NCI-H345 (cell line): Measurements from ENCODE around the gene EFCAB11.

Experiments used
- DNase-seq: peaks from one replicate; lab custom pipeline; 2025; lab: John Stamatoyannopoulos, UW

The EFCAB11 gene

GRCh38 chr14:89954070-89955021 is at the start of gene EFCAB11:
Gene EFCAB11 (minus strand): TSS chr14:89954730. CDS start chr14:89954660, 70 bp downstream.
- DNase-seq: peak; percentile 99

GRCh38 chr14:90003526-90004307 is 49.2 kb upstream of the EFCAB11 start:
- no peak for DNase-seq

GRCh38 chr14:90000935-90001334 is 46.4 kb upstream of the EFCAB11 start:
- no peak for DNase-seq

GRCh38 chr14:89996963-89997362 is 42.4 kb upstream of the EFCAB11 start:
- no peak for DNase-seq

GRCh38 chr14:89992273-89992672 is 37.7 kb upstream of the EFCAB11 start:
- DNase-seq: no peak

- no peak for DNase-seq
Observed at GRCh38 chr14:89990623-89991275, 36.2 kb upstream of the EFCAB11 start.

- no peak for DNase-seq
Observed at GRCh38 chr14:89990218-89990617, 35.7 kb upstream of the EFCAB11 start.

- no peak for DNase-seq
Observed at GRCh38 chr14:89988787-89989186, 34.3 kb upstream of the EFCAB11 start.

GRCh38 chr14:89987161-89987475 is 32.6 kb upstream of the EFCAB11 start:
- no peak for DNase-seq

GRCh38 chr14:89986462-89987160 is 32.1 kb upstream of the EFCAB11 start:
- no peak for DNase-seq

- DNase-seq: no peak
Observed at GRCh38 chr14:89983375-89983774, 28.8 kb upstream of the EFCAB11 start.

GRCh38 chr14:89978656-89979055 is 24.1 kb upstream of the EFCAB11 start:
- DNase-seq: no peak

- DNase-seq: no peak
Observed at GRCh38 chr14:89977668-89978067, 23.1 kb upstream of the EFCAB11 start.

- DNase-seq: peak; percentile 65
Observed at GRCh38 chr14:89973234-89973823, 18.8 kb upstream of the EFCAB11 start.

- DNase-seq: no peak
Observed at GRCh38 chr14:89965839-89966238, 11.3 kb upstream of the EFCAB11 start.

GRCh38 chr14:89963288-89963978 is 8.9 kb upstream of the EFCAB11 start:
- no peak for DNase-seq

GRCh38 chr14:89960914-89961313 is 6.4 kb upstream of the EFCAB11 start:
- no peak for DNase-seq

- DNase-seq: no peak
Observed at GRCh38 chr14:89959853-89960445, 5.4 kb upstream of the EFCAB11 start.

- DNase-seq: no peak
Observed at GRCh38 chr14:89958966-89959365, 4.4 kb upstream of the EFCAB11 start.

GRCh38 chr14:89957791-89958190 is 3.3 kb upstream of the EFCAB11 start:
- DNase-seq: no peak

- no peak for DNase-seq
Observed at GRCh38 chr14:89957376-89957775, 2.8 kb upstream of the EFCAB11 start.
